Adrenal gland (tissue), 12 donors: ENCODE data around the gene LRRC26. TPM values are rescaled to one million over a fixed set of nuclear protein-coding genes. Genes with fewer than 3 reads are reported as not detected.
A peak's percentile ranks its signal among the peaks of the same experiment; 100 is the strongest.

ENCODE experiments used
- DNase-seq, 7 donors: peaks; one replicate each; pipeline ENCODE4 v3.0.0-alpha.2; 2019 to 2020
- H3K27ac ChIP-seq, 5 donors: fragments of 200-600 bp; sonication (generic) in 4 of 5; 1 replicate in 3 of 5; 2 replicates in 2 of 5; pipeline versions ENCODE4 v1.5.1 to v1.8.0; 2016 to 2020; ENCODE audit warnings: mild to moderate bottlenecking in 1 of 5
- H3K27me3 ChIP-seq: fragments of 200-600 bp; 2 replicates; pipeline ENCODE4 v1.8.0; 2021
- H3K36me3 ChIP-seq, 2 donors: fragments of 200-600 bp; replicated peaks in 1 of 2; 1 replicate in 1 of 2; 2 replicates in 1 of 2; pipeline versions ENCODE4 v1.5.1 to v1.8.0; 2018 to 2022
- H3K4me1 ChIP-seq, 2 donors: fragments of 200-600 bp; replicated peaks in 1 of 2; 1 replicate in 1 of 2; 2 replicates in 1 of 2; pipeline versions ENCODE4 v1.5.1 to v1.8.0; 2018 to 2021
- H3K4me3 ChIP-seq, 4 donors: fragments of 200-600 bp; sonication (generic) in 3 of 4; one replicate each; pipeline ENCODE4 v1.5.1; 2016 to 2018
- H3K9me3 ChIP-seq, 3 donors: fragments of 200-600 bp; sonication (generic) in 1 of 3; replicated peaks in 1 of 3; 1 replicate in 2 of 3; 2 replicates in 1 of 3; pipeline versions ENCODE4 v1.5.1 to v1.8.0; 2016 to 2021
- POLR2A ChIP-seq, 2 donors: fragments of 450-650 bp; IDR thresholded peaks; one replicate each; pipeline ENCODE4 v1.6.1; 2017; ENCODE audit warnings: antibody characterized with exemption in 2 of 2, mild to moderate bottlenecking in 2 of 2, moderate library complexity in 1 of 2
- WGBS, 4 donors: extraction: QIAGEN DNeasy Blood & Tissue Kit in 2 of 4; methylation state at CpG; one replicate each; pipeline versions ENCODE4 v1.1.5 to v1.1.7; 2013 to 2017; 5-methylcytosine and 5-hydroxymethylcytosine counted together
- intact Hi-C, 2 donors: fragments of 100-400 bp; cut with DNase I; formaldehyde crosslinking; loops; one replicate each; pipeline versions ENCODE4 v1.14.1 to v1.15.0; 2022 to 2023
- polyA plus RNA-seq, 3 donors: library from polyadenylated mRNA; stranded (reverse); fragments of 200-250 nt in 2 of 3; fragments of 350-450 nt in 1 of 3; fragmentation: Illumina TruSeq in 1 of 3; extraction: RNeasy Lipid Tissue Mini Kit (QIAGEN cat#74804) in 1 of 3; gene quantifications; one replicate each; pipeline ENCODE4 v1.2.3, GENCODE V29; 2013 to 2014
- total RNA-seq, 9 donors: library from RNA; depleted of rRNA in 4 of 9; stranded (reverse); fragments of >200 nt in 4 of 9; fragments of 120-200 nt in 1 of 9; fragmentation: NEBNext Ultra II Directional in 1 of 9; extraction: Animal tissue kit (Norgen Biotek cat#: 25700) in 1 of 9; gene quantifications; one replicate each; pipeline versions ENCODE4 v1.1.0 to v1.2.4, GENCODE V29; 2013 to 2023
- TF ChIP-seq, protein P1 (sequence below), 6 experiments: fragments of 450-650 bp in 4 of 6; fragments of 200-600 bp in 2 of 6; sonication (generic) in 1 of 6; IDR thresholded peaks; 1 replicate in 5 of 6; 2 replicates in 1 of 6; pipeline versions ENCODE4 v1.5.1 to v1.8.0; 2016 to 2021; ENCODE audit warnings: antibody characterized with exemption in 6 of 6, mild to moderate bottlenecking in 2 of 6, moderate library complexity in 1 of 6
- donor health status: healthy with polysubstance abuse.
- donor health status: Bipolar disorder and iron deficiency.
- donor health status: DM: yes; HTN: yes; CAD: no.
- donor health status: DM: no; HTN: no; CAD: no.
- donor health status: DM: no; HTN: no; CAD: no.
- donor health status: DM: yes; HTN: yes; CAD: no.

LRRC26 gene
- total and polyA plus RNA-seq, 12 donors: not detected

DNA sequence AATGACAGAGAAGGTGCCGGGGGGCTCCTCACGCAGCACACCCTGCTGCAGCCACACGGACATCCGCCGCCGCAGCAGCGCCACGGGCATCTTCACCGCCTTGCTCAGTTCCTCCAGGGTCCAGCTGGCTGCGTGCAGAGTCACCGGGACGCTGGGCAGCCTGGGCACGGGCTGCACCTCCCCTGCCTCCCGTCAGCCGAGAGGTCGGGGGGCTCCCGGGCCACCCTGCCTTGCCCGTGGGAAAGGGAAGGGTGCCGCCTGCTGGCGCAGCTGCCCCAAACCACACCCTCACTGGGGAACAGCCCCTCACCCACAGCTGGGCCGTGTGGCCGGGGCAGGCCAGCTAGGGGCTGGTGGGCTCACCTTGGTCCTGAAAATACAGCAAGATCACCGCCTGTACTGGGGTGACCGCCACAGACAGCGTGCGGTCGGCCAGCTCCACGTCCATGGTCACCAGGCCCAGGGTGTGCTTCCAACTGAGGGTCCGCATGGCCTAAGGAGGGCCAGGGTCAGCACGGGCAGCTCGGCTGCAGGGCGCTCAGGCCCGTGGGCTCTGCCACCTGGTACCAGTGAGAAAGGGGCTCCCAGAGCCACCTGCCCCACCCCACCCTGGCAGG, 5.6 kb upstream of the LRRC26 start:
- Histone ChIP-seq H3K27ac (no peak overlapping the region), H3K4me1 (peaks cover 8 to 10% of the 10 kb centered on the region in 2 donors), H3K4me3 (no peak overlapping the region), H3K9me3 (no peaks in the 10 kb centered on the region), H3K36me3 (peaks cover 0 to 12% of the 10 kb centered on the region in 2 donors), H3K27me3 (peaks cover 17% of the 10 kb centered on the region)
- DNase-seq: no peak
- TF ChIP-seq, protein P1, sequence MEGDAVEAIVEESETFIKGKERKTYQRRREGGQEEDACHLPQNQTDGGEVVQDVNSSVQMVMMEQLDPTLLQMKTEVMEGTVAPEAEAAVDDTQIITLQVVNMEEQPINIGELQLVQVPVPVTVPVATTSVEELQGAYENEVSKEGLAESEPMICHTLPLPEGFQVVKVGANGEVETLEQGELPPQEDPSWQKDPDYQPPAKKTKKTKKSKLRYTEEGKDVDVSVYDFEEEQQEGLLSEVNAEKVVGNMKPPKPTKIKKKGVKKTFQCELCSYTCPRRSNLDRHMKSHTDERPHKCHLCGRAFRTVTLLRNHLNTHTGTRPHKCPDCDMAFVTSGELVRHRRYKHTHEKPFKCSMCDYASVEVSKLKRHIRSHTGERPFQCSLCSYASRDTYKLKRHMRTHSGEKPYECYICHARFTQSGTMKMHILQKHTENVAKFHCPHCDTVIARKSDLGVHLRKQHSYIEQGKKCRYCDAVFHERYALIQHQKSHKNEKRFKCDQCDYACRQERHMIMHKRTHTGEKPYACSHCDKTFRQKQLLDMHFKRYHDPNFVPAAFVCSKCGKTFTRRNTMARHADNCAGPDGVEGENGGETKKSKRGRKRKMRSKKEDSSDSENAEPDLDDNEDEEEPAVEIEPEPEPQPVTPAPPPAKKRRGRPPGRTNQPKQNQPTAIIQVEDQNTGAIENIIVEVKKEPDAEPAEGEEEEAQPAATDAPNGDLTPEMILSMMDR (IDR thresholded peaks at IDR 0.05): peak in 1 of 6 experiments; percentile 5
- TF ChIP-seq POLR2A (IDR thresholded peaks at IDR 0.05): no peak
- WGBS, 4 donors: 37 to 53% (median 42%) methylated on average over 8 to 33 of the region's 33 CpGs; no CpG with 5 or more reads in 1 of the 4 donors
- intact Hi-C loops: no loop called here

DNA sequence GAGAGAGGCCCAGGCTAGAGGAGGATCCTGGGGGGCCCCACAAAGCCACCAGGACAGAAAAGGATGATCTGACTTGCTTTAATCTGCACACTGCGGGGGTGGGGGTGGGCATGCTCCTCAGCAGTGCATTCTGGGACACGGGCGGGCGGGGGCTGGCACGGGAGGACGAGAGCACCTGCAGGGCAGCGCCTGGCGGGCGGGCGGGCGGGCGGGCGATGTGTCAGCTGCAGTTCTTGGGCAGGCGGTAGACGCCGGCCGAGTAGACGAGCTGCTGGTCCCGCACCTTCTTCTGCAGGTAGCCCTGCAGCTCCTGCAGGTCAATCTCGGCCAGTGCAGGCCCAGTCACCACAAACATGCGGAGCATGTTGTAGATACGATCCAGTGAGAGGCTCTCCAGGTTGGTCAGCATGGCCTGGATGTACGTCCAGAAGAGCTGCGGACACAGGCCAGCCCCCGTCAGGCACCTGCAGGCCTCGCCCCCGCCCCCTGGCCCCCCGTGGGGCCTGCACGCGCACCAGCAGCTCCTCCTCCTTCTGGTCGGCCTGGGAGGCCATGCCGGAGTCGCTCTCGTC, 5.0 kb upstream of the LRRC26 start:
- peaks cover 8 to 10% of the 10 kb centered on the region in 2 donors for H3K4me1 ChIP-seq
- H3K4me3 ChIP-seq: no peak overlapping the region
- H3K27ac ChIP-seq: no peak overlapping the region
- TF ChIP-seq POLR2A (IDR thresholded peaks at IDR 0.05): no peak
- TF ChIP-seq, protein P1 (IDR thresholded peaks at IDR 0.05): no peak
- DNase-seq: no peak
- peaks cover 23% of the 10 kb centered on the region for H3K27me3 ChIP-seq
- no peaks in the 10 kb centered on the region for H3K9me3 ChIP-seq
- H3K36me3 ChIP-seq: peaks cover 0 to 6% of the 10 kb centered on the region in 2 donors
- WGBS, 4 donors: 39 to 52% (median 45%) methylated on average over 3 to 34 of the region's 34 CpGs; no CpG with 5 or more reads in 1 of the 4 donors
- intact Hi-C loops: no loop called here

DNA sequence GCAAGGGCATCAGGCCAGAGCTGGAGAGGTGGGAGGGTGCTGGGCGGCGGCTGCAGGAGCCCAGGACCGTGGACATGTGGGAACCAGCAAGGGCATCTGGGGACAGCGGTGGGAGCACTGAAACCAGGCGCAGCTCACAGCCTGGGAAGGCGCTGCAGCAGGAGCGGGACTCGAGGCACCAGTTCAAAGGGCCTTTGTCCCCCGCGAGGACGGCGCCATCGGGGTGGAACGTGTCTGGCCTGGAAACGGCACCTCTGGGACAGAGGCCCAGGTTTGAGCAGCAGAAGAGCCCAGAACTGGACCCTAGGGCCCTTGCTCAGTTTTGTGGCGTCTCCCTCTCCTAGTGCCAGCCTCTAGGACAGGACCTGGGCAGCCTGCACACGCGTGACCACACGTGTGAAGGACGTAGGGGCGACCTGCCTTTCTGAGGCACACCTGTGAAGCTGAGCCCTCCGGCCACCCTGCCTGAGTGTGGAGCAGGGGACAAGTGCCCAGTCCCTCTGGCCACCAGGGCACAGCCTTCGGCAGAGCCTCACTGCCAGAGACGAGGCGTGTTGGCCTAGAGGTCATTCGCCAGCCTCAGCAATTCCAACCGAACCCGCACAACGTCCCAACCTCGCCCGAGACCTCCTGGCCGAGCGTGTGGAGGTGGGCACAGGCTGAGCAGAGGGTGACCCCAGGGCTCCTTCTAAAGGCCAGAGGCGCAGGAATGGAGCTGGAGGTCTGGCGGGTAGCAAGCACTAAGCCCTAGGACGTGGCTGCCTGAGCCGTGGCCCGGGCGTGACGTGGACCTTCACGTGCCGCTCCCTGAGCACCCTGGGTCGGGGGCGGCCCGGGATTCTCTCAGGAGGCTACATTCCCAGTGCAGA, 4.2 kb upstream of the LRRC26 start:
- Histone ChIP-seq H3K27ac (no peak overlapping the region), H3K4me3 (no peak overlapping the region), H3K27me3 (peaks cover 31% of the 10 kb centered on the region), H3K4me1 (peaks cover 13 to 17% of the 10 kb centered on the region in 2 donors), H3K36me3 (no peaks in the 10 kb centered on the region), H3K9me3 (no peaks in the 10 kb centered on the region)
- DNase-seq: no peak
- TF ChIP-seq, protein P1 (IDR thresholded peaks at IDR 0.05): no peak
- no peak for TF ChIP-seq POLR2A (IDR thresholded peaks at IDR 0.05)
- intact Hi-C loops: no loop called here
- 76 to 85% (median 79%) methylated on average over 24 to 45 of the region's 45 CpGs for WGBS, 4 donors
